Naive thymus-derived CD4-positive, alpha-beta T cell (primary cell): Measurements from ENCODE around the gene VSTM4. TPM values are rescaled to one million over a fixed set of nuclear protein-coding genes. Genes with fewer than 3 reads are reported as not detected.

ENCODE experiments used
- ATAC-seq: fragments of 150-1000 bp; cut with Tn5 transposase; 2 replicates; pipeline ENCODE4 v1.10.0; 2021; ENCODE audit warnings: mild to moderate bottlenecking, moderate library complexity
- CTCF ChIA-PET: fragments of 350-600 bp; sonication (Branson Sonifier 250); formaldehyde crosslinking; loops from one replicate; lab custom pipeline; 2021; ENCODE audit warnings: antibody characterized with exemption; lab: Charles Lee
- POLR2A ChIA-PET: fragments of 350-600 bp; sonication (Branson Sonifier 250); formaldehyde crosslinking; loops from one replicate; lab custom pipeline; 2021; ENCODE audit warnings: antibody characterized with exemption, inconsistent platforms; lab: Charles Lee
- DNase-seq, 9 donors: peaks; one replicate each; pipeline versions ENCODE4 v3.0.0 to v3.0.0-alpha.2; 2020 to 2022; ENCODE audit warnings: mixed read lengths in 1 of 9
- H3K27ac ChIP-seq: one replicate; pipeline ENCODE4 v1.7.0; 2013; ENCODE audit warnings: mild to moderate bottlenecking, low read depth, low read length, moderate library complexity
- H3K27me3 ChIP-seq, 2 donors: one replicate each; pipeline ENCODE4 v1.7.0; 2013; ENCODE audit warnings: low read length in 2 of 2, mild to moderate bottlenecking in 2 of 2, moderate library complexity in 2 of 2; ENCODE audit not compliant: control insufficient read depth in 2 of 2, insufficient read depth in 2 of 2
- H3K36me3 ChIP-seq, 3 experiments: 1 replicate in 2 of 3; 2 replicates in 1 of 3; pipeline ENCODE4 v1.7.0; 2013; ENCODE audit warnings: low read length in 3 of 3, mild to moderate bottlenecking in 3 of 3, moderate library complexity in 1 of 3; ENCODE audit not compliant: insufficient read depth in 3 of 3, control insufficient read depth in 2 of 3
- H3K4me1 ChIP-seq, 2 donors: one replicate each; pipeline ENCODE4 v1.7.0; 2013; ENCODE audit warnings: low read length in 2 of 2, mild to moderate bottlenecking in 2 of 2, moderate library complexity in 1 of 2; ENCODE audit not compliant: control insufficient read depth in 2 of 2, insufficient read depth in 2 of 2
- H3K4me3 ChIP-seq: 2 replicates; pipeline ENCODE4 v1.7.0; 2013; ENCODE audit warnings: mild to moderate bottlenecking, low read length
- H3K9me3 ChIP-seq, 3 experiments: 1 replicate in 2 of 3; 2 replicates in 1 of 3; pipeline ENCODE4 v1.7.0; 2013; ENCODE audit warnings: low read length in 3 of 3; ENCODE audit not compliant: control insufficient read depth in 2 of 3
- H3K27ac Mint-ChIP-seq, 9 donors: one replicate each; pipeline ENCODE4 v1.8.0; 2020 to 2022; ENCODE audit warnings: mixed read lengths in 9 of 9, mild to moderate bottlenecking in 8 of 9, moderate library complexity in 5 of 9, inconsistent platforms in 2 of 9
- H3K27me3 Mint-ChIP-seq, 5 donors: one replicate each; pipeline ENCODE4 v1.8.0; 2021 to 2022; ENCODE audit warnings: mixed read lengths in 5 of 5, mild to moderate bottlenecking in 1 of 5
- H3K36me3 Mint-ChIP-seq, 5 donors: one replicate each; pipeline ENCODE4 v1.8.0; 2020 to 2022; ENCODE audit warnings: mixed read lengths in 5 of 5, mild to moderate bottlenecking in 3 of 5, inconsistent platforms in 1 of 5
- H3K4me1 Mint-ChIP-seq, 7 donors: one replicate each; pipeline ENCODE4 v1.8.0; 2020 to 2022; ENCODE audit warnings: mixed read lengths in 7 of 7, mild to moderate bottlenecking in 3 of 7, inconsistent platforms in 1 of 7
- H3K4me3 Mint-ChIP-seq, 10 donors: one replicate each; pipeline ENCODE4 v1.8.0; 2020 to 2022; ENCODE audit warnings: mild to moderate bottlenecking in 10 of 10, mixed read lengths in 10 of 10, moderate library complexity in 6 of 10, inconsistent platforms in 2 of 10
- H3K9me3 Mint-ChIP-seq, 11 donors: one replicate each; pipeline ENCODE4 v1.8.0; 2020 to 2022; ENCODE audit warnings: mixed read lengths in 11 of 11, mild to moderate bottlenecking in 4 of 11, inconsistent platforms in 1 of 11, moderate library complexity in 1 of 11
- intact Hi-C, 2 donors: fragments of 100-400 bp; cut with micrococcal nuclease; formaldehyde crosslinking; loops; one replicate each; pipeline ENCODE4 v1.15.1; 2023
- polyA plus RNA-seq, 2 donors: library from polyadenylated mRNA; unstranded; fragments of 300-500 nt; fragmentation: Illumina TruSeq; gene quantifications; one replicate each; pipeline ENCODE4 v1.2.3, GENCODE V29; 2021
- total RNA-seq, 6 experiments: library from RNA in 5 of 6; stranded (reverse) in 5 of 6; gene quantifications; 1 replicate in 5 of 6; 2 replicates in 1 of 6; pipeline ENCODE4 v1.2.3 and lab custom pipeline; 2021 to 2026

VSTM4 gene
- total and polyA plus RNA-seq, 7 experiments from 2014 or later = 0.12 TPM; not detected in 6

GRCh38 chr10:49150426-49150825, 35.1 kb upstream of the VSTM4 start:
- H3K27me3 ChIP-seq = no peaks in the 10 kb centered on the region
- Mint-ChIP-seq H3K27ac (no peak overlapping the region), H3K36me3 (peaks cover 0 to 5% (median 3%) of the 10 kb centered on the region in 5 donors), H3K9me3 (peaks cover 0 to 25% (median 12%) of the 10 kb centered on the region in 11 donors), H3K27me3 (peaks cover 7 to 12% (median 9%) of the 10 kb centered on the region in 5 donors), H3K4me1 (peaks cover 0 to 6% (median 0%) of the 10 kb centered on the region in 7 donors), H3K4me3 (no peak overlapping the region)
- intact Hi-C loops = no loop called here
- ChIA-PET POLR2A (no interaction called here), CTCF (no interaction called here)
- H3K27ac ChIP-seq = no peak overlapping the region
- H3K4me3 ChIP-seq = no peak overlapping the region
- DNase-seq (no peak), ATAC-seq (no peak)
- no peaks in the 10 kb centered on the region for H3K36me3 ChIP-seq
- H3K9me3 ChIP-seq = no peaks in the 10 kb centered on the region
- no peaks in the 10 kb centered on the region for H3K4me1 ChIP-seq

DNA sequence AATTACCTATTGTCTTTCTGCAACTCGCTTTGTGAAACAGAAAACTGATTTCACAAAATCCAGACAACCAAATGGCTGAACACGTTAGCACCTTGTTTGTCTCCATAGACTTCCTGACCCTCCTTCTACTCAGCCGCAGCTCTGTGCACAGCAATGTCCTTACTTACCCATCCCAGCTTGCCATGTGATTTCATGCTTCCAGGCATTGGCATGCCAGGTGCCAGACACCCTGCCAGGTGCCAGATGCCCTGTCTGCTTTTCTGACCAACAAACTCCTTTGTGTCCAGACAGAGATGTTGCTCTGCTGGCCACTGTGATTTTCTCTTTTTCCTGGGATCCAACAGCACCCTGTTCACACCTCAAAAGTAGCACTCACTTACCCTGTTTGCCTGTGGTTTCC, 34.6 kb upstream of the VSTM4 start:
- Mint-ChIP-seq H3K4me1 (peaks cover 0 to 6% (median 0%) of the 10 kb centered on the region in 7 donors), H3K36me3 (peaks cover 0 to 5% (median 0%) of the 10 kb centered on the region in 5 donors), H3K27ac (no peak overlapping the region), H3K4me3 (no peak overlapping the region), H3K27me3 (peaks cover 7 to 14% (median 9%) of the 10 kb centered on the region in 5 donors), H3K9me3 (peaks cover 0 to 25% (median 12%) of the 10 kb centered on the region in 11 donors)
- no peaks in the 10 kb centered on the region for H3K36me3 ChIP-seq
- no peak overlapping the region for H3K27ac ChIP-seq
- ChIA-PET CTCF (no interaction called here), POLR2A (no interaction called here)
- intact Hi-C loops = no loop called here
- no peaks in the 10 kb centered on the region for H3K27me3 ChIP-seq
- no peaks in the 10 kb centered on the region for H3K4me1 ChIP-seq
- ATAC-seq (no peak), DNase-seq (no peak)
- no peak overlapping the region for H3K4me3 ChIP-seq
- no peaks in the 10 kb centered on the region for H3K9me3 ChIP-seq

- Mint-ChIP-seq H3K36me3 (peaks cover 0 to 5% (median 0%) of the 10 kb centered on the region in 5 donors), H3K27me3 (peaks cover 0 to 12% (median 10%) of the 10 kb centered on the region in 5 donors), H3K4me1 (no peaks in the 10 kb centered on the region), H3K9me3 (peaks cover 0 to 22% (median 12%) of the 10 kb centered on the region in 11 donors), H3K4me3 (no peak overlapping the region), H3K27ac (no peak overlapping the region)
- ATAC-seq = no peak
- H3K9me3 ChIP-seq = no peaks in the 10 kb centered on the region
- no peaks in the 10 kb centered on the region for H3K36me3 ChIP-seq
- DNase-seq = no peak
- H3K4me1 ChIP-seq = no peaks in the 10 kb centered on the region
- ChIA-PET CTCF (no interaction called here), POLR2A (no interaction called here)
- H3K27me3 ChIP-seq = no peaks in the 10 kb centered on the region
- intact Hi-C loops = no loop called here
- no peak overlapping the region for H3K4me3 ChIP-seq
- H3K27ac ChIP-seq = no peak overlapping the region
Observed at GRCh38 chr10:49144058-49144720, 28.9 kb upstream of the VSTM4 start.

DNA sequence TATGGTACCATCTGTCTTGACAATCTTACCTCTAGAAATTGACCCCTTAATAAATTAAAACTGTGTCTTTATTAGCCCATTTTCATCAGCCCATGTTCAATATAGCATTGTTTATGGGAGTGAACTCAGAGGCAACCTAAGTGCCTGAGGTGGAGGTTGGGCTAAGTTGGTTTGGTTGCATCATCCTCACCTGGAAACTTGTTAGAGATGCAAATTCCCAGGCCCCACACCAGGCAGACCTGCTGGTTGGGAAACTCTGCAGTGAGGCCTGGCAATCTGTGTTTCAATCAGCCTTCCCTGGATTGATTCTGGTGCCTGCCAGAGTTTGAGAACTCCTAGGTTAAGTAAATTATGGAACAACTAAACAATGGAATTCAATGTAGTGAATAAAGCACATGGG, 27.9 kb upstream of the VSTM4 start:
- intact Hi-C loops = no loop called here
- Mint-ChIP-seq H3K27me3 (peaks cover 0 to 12% (median 9%) of the 10 kb centered on the region in 5 donors), H3K36me3 (peaks cover 0 to 2% (median 0%) of the 10 kb centered on the region in 5 donors), H3K4me1 (no peaks in the 10 kb centered on the region), H3K27ac (no peak overlapping the region), H3K9me3 (peaks cover 0 to 18% (median 7%) of the 10 kb centered on the region in 11 donors), H3K4me3 (no peak overlapping the region)
- Histone ChIP-seq H3K27me3 (peaks cover 0 to 3% of the 10 kb centered on the region in 2 donors), H3K4me1 (no peaks in the 10 kb centered on the region), H3K4me3 (no peak overlapping the region), H3K9me3 (no peaks in the 10 kb centered on the region), H3K27ac (no peak overlapping the region), H3K36me3 (no peaks in the 10 kb centered on the region)
- DNase-seq (no peak), ATAC-seq (no peak)
- ChIA-PET POLR2A (no interaction called here), CTCF (no interaction called here)

DNA sequence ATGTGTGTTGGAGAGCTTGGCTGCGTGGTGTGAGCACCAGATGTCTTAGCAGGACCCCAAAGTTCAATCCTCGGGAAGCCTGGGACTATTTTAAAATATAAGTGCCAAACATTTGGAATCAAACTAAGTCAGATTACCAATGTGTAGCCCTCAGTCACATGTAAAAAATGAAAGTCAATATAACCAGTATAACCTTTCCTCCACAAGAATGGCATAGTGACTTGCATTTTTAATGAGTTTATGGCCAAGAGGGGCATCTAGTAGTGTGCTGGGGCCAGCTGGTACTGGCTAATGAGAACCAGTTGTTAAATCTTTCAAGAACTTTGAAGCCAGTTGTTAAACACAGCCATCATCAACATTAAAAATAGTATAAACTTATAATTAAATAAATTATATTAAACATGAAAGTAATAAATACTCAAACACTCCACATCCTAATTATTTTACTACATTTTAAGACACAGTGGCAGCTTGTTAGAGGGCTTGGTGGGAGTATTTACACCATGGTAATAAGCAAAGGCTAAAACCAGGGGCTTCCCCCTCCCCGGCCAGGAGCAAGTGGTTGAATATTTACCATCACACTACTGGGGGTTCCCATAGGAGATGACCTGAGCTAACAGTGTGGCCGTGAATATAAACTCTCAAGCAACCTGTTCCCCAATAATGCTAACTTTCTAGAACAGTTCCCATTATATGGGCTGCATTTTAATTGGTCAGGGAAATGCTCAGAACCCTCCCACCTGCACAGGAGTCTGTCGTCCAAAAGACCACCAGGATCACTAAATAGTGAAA, 26.4 kb upstream of the VSTM4 start:
- peaks cover 0 to 3% of the 10 kb centered on the region in 2 donors for H3K27me3 ChIP-seq
- Mint-ChIP-seq H3K4me1 (no peaks in the 10 kb centered on the region), H3K27ac (no peak overlapping the region), H3K27me3 (peaks cover 0 to 10% (median 8%) of the 10 kb centered on the region in 5 donors), H3K9me3 (peaks cover 0 to 6% (median 1%) of the 10 kb centered on the region in 11 donors), H3K4me3 (no peak overlapping the region), H3K36me3 (no peaks in the 10 kb centered on the region)
- H3K4me1 ChIP-seq = no peaks in the 10 kb centered on the region
- POLR2A ChIA-PET = no interaction called here
- intact Hi-C loops = no loop called here
- no peak overlapping the region for H3K27ac ChIP-seq
- no peaks in the 10 kb centered on the region for H3K9me3 ChIP-seq
- no peak for DNase-seq
- no peak for ATAC-seq
- H3K36me3 ChIP-seq = no peaks in the 10 kb centered on the region
- H3K4me3 ChIP-seq = no peak overlapping the region
- CTCF ChIA-PET = no interaction called here

DNA sequence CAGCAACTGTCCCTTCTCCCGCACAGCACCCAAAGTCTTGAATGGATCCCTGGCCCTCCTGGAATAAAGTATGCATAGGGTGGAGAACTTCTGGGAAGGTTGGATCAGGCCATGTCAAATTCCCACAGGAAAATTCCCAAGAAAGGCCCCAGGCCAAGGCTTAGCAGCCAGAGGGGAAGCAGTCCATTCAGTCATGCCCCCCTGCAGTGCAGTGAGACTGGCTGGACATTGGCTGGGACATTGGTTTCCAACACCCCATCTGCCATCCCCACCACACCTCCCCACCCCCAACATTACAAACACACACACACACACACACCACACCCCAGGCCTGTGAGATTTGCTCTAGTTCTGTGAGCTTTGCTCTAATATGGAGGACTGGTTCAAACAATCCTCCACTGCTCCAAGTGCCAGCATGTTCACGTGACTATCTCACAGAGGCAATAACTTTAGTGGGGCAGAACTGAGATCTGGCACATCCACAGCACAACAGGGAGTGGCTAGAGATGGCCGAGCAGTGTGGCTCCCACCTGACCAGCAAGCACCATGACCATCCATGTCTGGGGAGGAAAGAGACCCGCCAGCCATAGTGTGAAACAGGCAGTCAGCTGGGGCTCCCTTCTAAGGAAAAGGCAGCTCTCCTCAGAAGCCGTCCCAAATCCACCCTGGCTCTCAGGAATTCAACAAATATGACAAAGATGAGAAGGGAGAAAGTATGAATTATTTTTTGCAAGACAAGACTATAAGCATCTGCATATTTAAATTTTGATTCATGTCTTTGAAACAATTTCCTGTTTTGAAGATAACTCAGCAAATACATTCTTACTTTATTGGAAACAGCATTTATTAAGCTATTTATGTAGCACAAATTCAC, 25.2 kb upstream of the VSTM4 start:
- no peaks in the 10 kb centered on the region for H3K4me1 ChIP-seq
- H3K4me3 ChIP-seq = no peak overlapping the region
- ChIA-PET POLR2A (no interaction called here), CTCF (no interaction called here)
- no peak overlapping the region for H3K4me3 Mint-ChIP-seq
- no peak for DNase-seq
- no peak for ATAC-seq
- H3K36me3 ChIP-seq = no peaks in the 10 kb centered on the region
- no peak overlapping the region for H3K27ac ChIP-seq
- H3K36me3 Mint-ChIP-seq = no peaks in the 10 kb centered on the region
- peaks cover 3 to 15% (median 5%) of the 10 kb centered on the region in 5 donors for H3K27me3 Mint-ChIP-seq
- H3K27ac Mint-ChIP-seq = no peak overlapping the region
- H3K9me3 Mint-ChIP-seq = peaks cover 0 to 7% (median 0%) of the 10 kb centered on the region in 11 donors
- peaks cover 0 to 5% (median 0%) of the 10 kb centered on the region in 7 donors for H3K4me1 Mint-ChIP-seq
- intact Hi-C loops = no loop called here
- no peaks in the 10 kb centered on the region for H3K9me3 ChIP-seq
- peaks cover 0 to 3% of the 10 kb centered on the region in 2 donors for H3K27me3 ChIP-seq
